Liver (tissue), 9 donors: ENCODE results near the gene STAG3. TPM values are rescaled to one million over a fixed set of nuclear protein-coding genes. Genes with fewer than 3 reads are reported as not detected.

Experiments
- DNase-seq: peaks from one replicate; pipeline ENCODE4 v3.0.0-alpha.2; 2017; ENCODE audit warnings: low spot score
- H3K27ac ChIP-seq, 2 donors: one replicate each; pipeline ENCODE4 v1.7.0; 2013; ENCODE audit warnings: inconsistent platforms in 2 of 2, low read length in 2 of 2, control low read depth in 1 of 2, low read depth in 1 of 2, mild to moderate bottlenecking in 1 of 2
- H3K27me3 ChIP-seq, 4 donors: one replicate each; pipeline versions ENCODE4 v1.6.1 to v1.7.0; 2013; ENCODE audit warnings: low read length in 3 of 4, inconsistent platforms in 1 of 4, mild to moderate bottlenecking in 1 of 4, moderate library complexity in 1 of 4; ENCODE audit not compliant: control insufficient read depth in 4 of 4, insufficient read depth in 4 of 4
- H3K36me3 ChIP-seq, 4 donors: one replicate each; pipeline versions ENCODE4 v1.6.1 to v1.7.0; 2013; ENCODE audit warnings: low read length in 3 of 4, mild to moderate bottlenecking in 3 of 4, low read depth in 1 of 4, moderate library complexity in 1 of 4; ENCODE audit not compliant: control insufficient read depth in 4 of 4, insufficient read depth in 3 of 4
- H3K4me1 ChIP-seq, 4 donors: one replicate each; pipeline versions ENCODE4 v1.6.1 to v1.7.0; 2013; ENCODE audit warnings: low read length in 3 of 4, mild to moderate bottlenecking in 3 of 4, moderate library complexity in 1 of 4; ENCODE audit not compliant: control insufficient read depth in 4 of 4, insufficient read depth in 4 of 4
- H3K4me3 ChIP-seq, 3 donors: one replicate each; pipeline versions ENCODE4 v1.6.1 to v1.7.0; 2013; ENCODE audit warnings: low read length in 3 of 3, control low read depth in 1 of 3, low read depth in 1 of 3, mild to moderate bottlenecking in 1 of 3
- H3K9ac ChIP-seq, 2 donors: one replicate each; pipeline ENCODE4 v1.7.0; 2013; ENCODE audit warnings: low read length in 2 of 2, mild to moderate bottlenecking in 2 of 2, moderate library complexity in 2 of 2, control low read depth in 1 of 2, low read depth in 1 of 2
- H3K9me3 ChIP-seq, 4 donors: one replicate each; pipeline versions ENCODE4 v1.6.1 to v1.7.0; 2013; ENCODE audit warnings: low read length in 3 of 4; ENCODE audit not compliant: control insufficient read depth in 4 of 4
- CTCF ChIP-seq: fragments of 150-350 bp; IDR thresholded peaks from 2 replicates; pipeline ENCODE4 v1.5.1; 2017; ENCODE audit warnings: improper control_type of control experiment, low read depth, low read length; ENCODE audit not compliant: missing input control
- EGR1 ChIP-seq, 2 donors: IDR thresholded peaks; 2 replicates each; pipeline ENCODE4 v1.6.1; 2016 to 2018; ENCODE audit warnings: antibody characterized with exemption in 2 of 2, low read depth in 2 of 2
- FOXA1 ChIP-seq: IDR thresholded peaks from 2 replicates; pipeline ENCODE4 v1.6.1; 2016; ENCODE audit warnings: antibody characterized with exemption
- FOXA2 ChIP-seq: IDR thresholded peaks from 2 replicates; pipeline ENCODE4 v1.6.1; 2016; ENCODE audit warnings: antibody characterized with exemption
- JUND ChIP-seq, 2 donors: IDR thresholded peaks; 2 replicates each; pipeline ENCODE4 v1.6.1; 2016; ENCODE audit warnings: antibody characterized with exemption in 2 of 2
- NR2F2 ChIP-seq: IDR thresholded peaks from 2 replicates; pipeline ENCODE4 v1.6.1; 2016; ENCODE audit warnings: antibody characterized with exemption
- RAD21 ChIP-seq, 2 donors: IDR thresholded peaks; 2 replicates each; pipeline ENCODE4 v1.6.1; 2016; ENCODE audit warnings: antibody characterized with exemption in 2 of 2, mild to moderate bottlenecking in 2 of 2
- RXRA ChIP-seq, 2 donors: IDR thresholded peaks; 2 replicates each; pipeline ENCODE4 v1.6.1; 2017 to 2018; ENCODE audit warnings: antibody characterized with exemption in 2 of 2, mild to moderate bottlenecking in 1 of 2
- TAF1 ChIP-seq: conservative IDR thresholded peaks from 2 replicates; pipeline ENCODE4 v1.6.1; 2016; ENCODE audit warnings: antibody characterized with exemption, mild to moderate bottlenecking
- WGBS: extraction: QIAGEN DNeasy Blood & Tissue Kit; methylation state at CpG from one replicate; pipeline ENCODE4 v1.1.7; 2013; 5-methylcytosine and 5-hydroxymethylcytosine counted together
- polyA plus RNA-seq, 2 donors: library from polyadenylated mRNA; stranded (reverse) in 1 of 2; unstranded in 1 of 2; fragments of 200-250 nt in 1 of 2; fragments of >200 nt in 1 of 2; fragmentation: Nextera tagmentation in 1 of 2; extraction: Ambion mirVana in 1 of 2; gene quantifications; one replicate each; pipeline versions ENCODE4 v1.2.1 to v1.2.3, GENCODE V29; 2013 to 2015
- total RNA-seq, 2 donors: library from RNA; depleted of rRNA; stranded (reverse); fragments of >200 nt; gene quantifications; one replicate each; pipeline ENCODE4 v1.2.3, GENCODE V29; 2014
- TF ChIP-seq, protein P1 (sequence below): IDR thresholded peaks from 2 replicates; pipeline ENCODE4 v1.6.1; 2016; ENCODE audit warnings: antibody characterized with exemption
- TF ChIP-seq, protein P2 (sequence below): IDR thresholded peaks from 2 replicates; pipeline ENCODE4 v1.6.1; 2016; ENCODE audit warnings: antibody characterized with exemption
- donor health status: healthy.
- donor health status: healthy.
- donor health status: healthy.
- donor health status: healthy.
- donor health status: healthy.

Gene STAG3
- total and polyA plus RNA-seq, 4 donors, result 0.28 to 7.0 (median 3.2) TPM

GRCh38 chr7:100163871-100164270 lies 13.8 kb upstream of the STAG3 start:
- no peaks in the 10 kb centered on the region for H3K9me3 ChIP-seq
- H3K4me1 ChIP-seq, result peaks cover 0 to 10% (median 5%) of the 10 kb centered on the region in 4 donors
- no peak overlapping the region for H3K9ac ChIP-seq
- H3K27ac ChIP-seq, result no peak overlapping the region
- H3K36me3 ChIP-seq, result no peaks in the 10 kb centered on the region
- DNase-seq, result no peak
- no peak overlapping the region for H3K4me3 ChIP-seq
- WGBS, result 87% methylated on average over 5 of the region's 5 CpGs
- peaks cover 0 to 4% (median 0%) of the 10 kb centered on the region in 4 donors for H3K27me3 ChIP-seq
- TF ChIP-seq EGR1 (IDR thresholded peaks at IDR 0.05; ENCODE audit: low read depth in 2 of 2) (no peak), NR2F2 (no peak), CTCF (no peak), RAD21 (IDR thresholded peaks at IDR 0.05) (no peak), JUND (IDR thresholded peaks at IDR 0.05) (no peak), FOXA2 (no peak)
- TF ChIP-seq, protein P1, sequence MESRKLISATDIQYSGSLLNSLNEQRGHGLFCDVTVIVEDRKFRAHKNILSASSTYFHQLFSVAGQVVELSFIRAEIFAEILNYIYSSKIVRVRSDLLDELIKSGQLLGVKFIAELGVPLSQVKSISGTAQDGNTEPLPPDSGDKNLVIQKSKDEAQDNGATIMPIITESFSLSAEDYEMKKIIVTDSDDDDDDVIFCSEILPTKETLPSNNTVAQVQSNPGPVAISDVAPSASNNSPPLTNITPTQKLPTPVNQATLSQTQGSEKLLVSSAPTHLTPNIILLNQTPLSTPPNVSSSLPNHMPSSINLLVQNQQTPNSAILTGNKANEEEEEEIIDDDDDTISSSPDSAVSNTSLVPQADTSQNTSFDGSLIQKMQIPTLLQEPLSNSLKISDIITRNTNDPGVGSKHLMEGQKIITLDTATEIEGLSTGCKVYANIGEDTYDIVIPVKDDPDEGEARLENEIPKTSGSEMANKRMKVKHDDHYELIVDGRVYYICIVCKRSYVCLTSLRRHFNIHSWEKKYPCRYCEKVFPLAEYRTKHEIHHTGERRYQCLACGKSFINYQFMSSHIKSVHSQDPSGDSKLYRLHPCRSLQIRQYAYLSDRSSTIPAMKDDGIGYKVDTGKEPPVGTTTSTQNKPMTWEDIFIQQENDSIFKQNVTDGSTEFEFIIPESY, result no peak

DNA sequence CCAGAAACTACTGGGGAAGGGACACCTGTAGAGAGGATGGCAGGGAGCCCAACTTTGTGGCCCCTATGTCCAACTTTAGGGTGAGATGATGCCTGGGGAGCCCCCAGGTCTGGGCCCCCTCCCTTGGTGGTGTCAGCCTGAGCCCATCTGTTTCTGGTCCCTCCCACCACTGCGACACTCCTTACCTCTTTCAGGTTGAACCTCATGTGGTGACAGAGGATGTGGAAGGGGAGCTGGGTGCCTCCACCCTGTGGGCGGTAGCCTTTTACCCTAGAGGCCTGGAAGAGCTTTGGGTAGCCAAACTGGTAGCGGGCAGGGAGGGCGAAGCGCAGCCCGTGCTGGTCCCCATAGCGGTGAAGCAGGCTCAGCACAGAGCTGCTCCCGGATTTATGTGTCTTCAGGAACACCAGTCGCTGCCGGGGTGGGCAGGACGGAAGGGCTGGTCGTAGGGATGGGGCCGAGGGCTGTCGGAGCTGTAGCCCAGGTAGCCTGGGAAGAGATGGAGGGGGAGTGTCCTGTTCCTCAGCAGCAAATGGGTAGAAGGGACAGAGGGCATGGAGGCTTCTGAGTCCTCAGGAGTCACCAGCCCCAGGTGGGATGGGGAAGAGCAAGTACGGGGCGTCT lies 11.3 kb upstream of the STAG3 start:
- Histone ChIP-seq H3K36me3 (no peaks in the 10 kb centered on the region), H3K27me3 (peaks cover 0 to 4% (median 2%) of the 10 kb centered on the region in 4 donors)
- WGBS, result 61% methylated on average over 16 of the region's 16 CpGs

DNA sequence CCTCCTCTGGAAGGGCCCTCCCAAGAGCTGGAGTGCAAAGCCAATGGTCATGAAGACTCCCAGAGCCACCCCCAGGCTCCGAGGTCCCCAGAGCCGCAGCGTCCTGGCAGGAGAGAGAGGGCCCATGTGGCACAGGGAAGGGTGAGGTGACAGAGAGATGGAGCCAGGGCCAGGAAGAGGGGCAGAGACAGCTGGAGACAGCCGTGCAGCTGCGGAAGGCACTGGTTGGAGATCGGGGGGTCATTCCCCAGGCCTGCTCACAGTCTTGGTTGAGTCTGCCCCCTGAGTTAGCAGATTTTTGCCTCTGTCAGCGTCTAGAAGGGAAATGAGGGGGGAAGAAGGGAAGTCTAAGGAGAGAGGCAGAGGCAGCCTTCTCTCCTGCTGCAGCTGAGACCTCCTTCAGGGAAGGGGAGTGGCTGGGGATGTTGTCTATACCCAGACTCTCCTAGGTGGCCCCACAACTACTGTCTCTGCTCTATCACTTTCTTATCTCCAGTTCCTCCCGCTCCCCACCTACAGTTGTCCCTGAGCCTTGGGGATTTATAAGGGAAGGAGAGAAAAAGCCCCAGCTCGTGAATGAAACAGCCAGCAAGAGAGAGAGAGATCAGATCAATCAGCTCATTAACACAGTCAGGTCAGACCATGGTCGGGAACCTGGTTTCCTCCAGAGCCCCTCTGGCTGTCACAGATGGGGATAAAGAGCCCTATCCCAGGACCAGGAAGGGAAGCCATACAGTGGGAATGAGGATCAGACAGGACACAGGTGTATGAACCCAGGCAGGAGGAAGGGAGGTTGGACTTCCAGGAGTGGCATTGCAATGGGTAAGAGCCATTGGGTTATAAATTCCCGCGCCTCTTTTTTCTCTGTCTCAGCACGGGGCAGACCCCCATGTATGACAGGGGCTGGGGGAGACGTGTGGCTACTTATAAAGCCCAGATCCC lies 10.5 kb upstream of the STAG3 start:
- WGBS, result 32% methylated on average over 14 of the region's 14 CpGs
- no peak overlapping the region for H3K27ac ChIP-seq
- TF ChIP-seq NR2F2 (no peak), RXRA (IDR thresholded peaks at IDR 0.05) (no peak), TAF1 (no peak)
- TF ChIP-seq, protein P2, sequence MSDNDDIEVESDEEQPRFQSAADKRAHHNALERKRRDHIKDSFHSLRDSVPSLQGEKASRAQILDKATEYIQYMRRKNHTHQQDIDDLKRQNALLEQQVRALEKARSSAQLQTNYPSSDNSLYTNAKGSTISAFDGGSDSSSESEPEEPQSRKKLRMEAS, result no peak
- DNase-seq, result no peak
- peaks cover 0 to 8% (median 2%) of the 10 kb centered on the region in 4 donors for H3K27me3 ChIP-seq
- H3K4me3 ChIP-seq, result no peak overlapping the region
- no peaks in the 10 kb centered on the region for H3K9me3 ChIP-seq
- peaks cover 0 to 11% (median 4%) of the 10 kb centered on the region in 4 donors for H3K4me1 ChIP-seq
- no peaks in the 10 kb centered on the region for H3K36me3 ChIP-seq
- no peak overlapping the region for H3K9ac ChIP-seq

More for the DNA sequence above, 11.3 kb upstream of the STAG3 start:
- H3K4me3 ChIP-seq, result no peak overlapping the region
- no peaks in the 10 kb centered on the region for H3K9me3 ChIP-seq
- no peak overlapping the region for H3K9ac ChIP-seq
- no peak for TF ChIP-seq FOXA1
- peaks cover 0 to 11% (median 2%) of the 10 kb centered on the region in 4 donors for H3K4me1 ChIP-seq
- DNase-seq, result no peak
- no peak overlapping the region for H3K27ac ChIP-seq
